ENCODE data around the gene INO80D.

- no peak for TF ChIP-seq FOXA1 (IDR thresholded peaks at IDR 0.05)
- peak; percentile 91 for TF ChIP-seq FOXA1 (CRISPR knock-in tag; IDR thresholded peaks at IDR 0.05)
- TF ChIP-seq ZNF274 (CRISPR knock-in tag; IDR thresholded peaks at IDR 0.05): no peak
- TF ChIP-seq, protein P1, sequence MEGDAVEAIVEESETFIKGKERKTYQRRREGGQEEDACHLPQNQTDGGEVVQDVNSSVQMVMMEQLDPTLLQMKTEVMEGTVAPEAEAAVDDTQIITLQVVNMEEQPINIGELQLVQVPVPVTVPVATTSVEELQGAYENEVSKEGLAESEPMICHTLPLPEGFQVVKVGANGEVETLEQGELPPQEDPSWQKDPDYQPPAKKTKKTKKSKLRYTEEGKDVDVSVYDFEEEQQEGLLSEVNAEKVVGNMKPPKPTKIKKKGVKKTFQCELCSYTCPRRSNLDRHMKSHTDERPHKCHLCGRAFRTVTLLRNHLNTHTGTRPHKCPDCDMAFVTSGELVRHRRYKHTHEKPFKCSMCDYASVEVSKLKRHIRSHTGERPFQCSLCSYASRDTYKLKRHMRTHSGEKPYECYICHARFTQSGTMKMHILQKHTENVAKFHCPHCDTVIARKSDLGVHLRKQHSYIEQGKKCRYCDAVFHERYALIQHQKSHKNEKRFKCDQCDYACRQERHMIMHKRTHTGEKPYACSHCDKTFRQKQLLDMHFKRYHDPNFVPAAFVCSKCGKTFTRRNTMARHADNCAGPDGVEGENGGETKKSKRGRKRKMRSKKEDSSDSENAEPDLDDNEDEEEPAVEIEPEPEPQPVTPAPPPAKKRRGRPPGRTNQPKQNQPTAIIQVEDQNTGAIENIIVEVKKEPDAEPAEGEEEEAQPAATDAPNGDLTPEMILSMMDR (CRISPR knock-in tag; IDR thresholded peaks at IDR 0.05): no peak
- no peak for TF ChIP-seq ESRRA (CRISPR knock-in tag; IDR thresholded peaks at IDR 0.05; ENCODE audit: low read depth)
- no peak for TF ChIP-seq HMGA1 (CRISPR knock-in tag; conservative IDR thresholded peaks at IDR 0.05)
These were observed 96.5 kb downstream of the INO80D start for GRCh38 chr2:205989271-205990071.

All from HepG2 (cell line).